ENCODE data around the gene FGF23. TPM values are rescaled to one million over a fixed set of nuclear protein-coding genes. Genes with fewer than 3 reads are reported as not detected.

FGF23 gene
- total and polyA plus RNA-seq, 2 donors (not counting 1 experiment from before 2014, with no cell fraction given), result not detected

- Histone ChIP-seq H3K9me3 (ENCODE audit: control extremely low read depth in 1 of 3, control insufficient read depth in 2 of 3, insufficient read depth in 1 of 3, low read length in 2 of 3) (no peaks in the 10 kb centered on the region), H3K4me1 (ENCODE audit: control insufficient read depth in 2 of 2, insufficient read depth in 2 of 2, low read length in 2 of 2) (peaks cover 26 to 30% of the 10 kb centered on the region in 2 donors), H2AFZ (ENCODE audit: insufficient read depth, low read depth, low read length, poor library complexity, severe bottlenecking) (peak within 1 kb of the TSS; percentile 82), H3K36me3 (replicated peaks in 1 of 2; ENCODE audit: control extremely low read depth in 1 of 2, control insufficient read depth in 1 of 2, extremely low read depth in 1 of 2, insufficient read depth in 2 of 2, low read length in 1 of 2) (peaks cover 0 to 4% of the 10 kb centered on the region in 2 experiments), H4K20me1 (ENCODE audit: control insufficient read depth, insufficient read depth, low read length, poor library complexity, severe bottlenecking) (no peaks in the 10 kb centered on the region), H3K4me3 (ENCODE audit: control extremely low read depth in 1 of 5, extremely low read depth in 1 of 5, insufficient read depth in 1 of 5, low read depth in 2 of 5, low read length in 4 of 5) (peak within 1 kb of the TSS; percentile 69 to 98 (median 90)), H3K79me2 (ENCODE audit: control insufficient read depth, insufficient read depth, low read length) (peaks cover 41% of the 10 kb centered on the region), H3K27ac (ENCODE audit: low read length in 2 of 2) (peak within 1 kb of the TSS; percentile 90 to 91), H3K27me3 (replicated peaks in 1 of 4; ENCODE audit: control extremely low read depth in 1 of 4, control insufficient read depth in 3 of 4, insufficient read depth in 4 of 4, low read length in 3 of 4) (no peaks in the 10 kb centered on the region), H3K9ac (ENCODE audit: low read length) (peak within 1 kb of the TSS; percentile 98), H3K4me2 (replicated peaks; ENCODE audit: low read depth, low read length, poor library complexity, severe bottlenecking) (peak within 1 kb of the TSS; percentile 75)
- WGBS (ENCODE audit: insufficient coverage), result under 1% methylated on average over 74 of the region's 76 CpGs
- DNase-seq (peak; percentile 95), ATAC-seq (ENCODE audit: low read depth) (peak; percentile 97)
- ChIA-PET CTCF (interaction anchor here (1.4 to 2.2 kb wide), 3 partner anchors 44 to 435 kb away, joined by 3 to 8 read pairs (median 5); no protein-coding TSS in a partner anchor), POLR2A (no interaction called here)
- no peaks in the 10 kb centered on the region for H3K9me3 Mint-ChIP-seq (ENCODE audit: insufficient read depth)
- intact Hi-C loops (cut with micrococcal nuclease), result loop anchor here (1.0 to 5.0 kb wide), 7 partner anchors 49 to 1429 kb away; partner anchors contain the start of genes CRACR2A, PARP11, RAD51AP1 and TULP3
- TF ChIP-seq, protein P1, sequence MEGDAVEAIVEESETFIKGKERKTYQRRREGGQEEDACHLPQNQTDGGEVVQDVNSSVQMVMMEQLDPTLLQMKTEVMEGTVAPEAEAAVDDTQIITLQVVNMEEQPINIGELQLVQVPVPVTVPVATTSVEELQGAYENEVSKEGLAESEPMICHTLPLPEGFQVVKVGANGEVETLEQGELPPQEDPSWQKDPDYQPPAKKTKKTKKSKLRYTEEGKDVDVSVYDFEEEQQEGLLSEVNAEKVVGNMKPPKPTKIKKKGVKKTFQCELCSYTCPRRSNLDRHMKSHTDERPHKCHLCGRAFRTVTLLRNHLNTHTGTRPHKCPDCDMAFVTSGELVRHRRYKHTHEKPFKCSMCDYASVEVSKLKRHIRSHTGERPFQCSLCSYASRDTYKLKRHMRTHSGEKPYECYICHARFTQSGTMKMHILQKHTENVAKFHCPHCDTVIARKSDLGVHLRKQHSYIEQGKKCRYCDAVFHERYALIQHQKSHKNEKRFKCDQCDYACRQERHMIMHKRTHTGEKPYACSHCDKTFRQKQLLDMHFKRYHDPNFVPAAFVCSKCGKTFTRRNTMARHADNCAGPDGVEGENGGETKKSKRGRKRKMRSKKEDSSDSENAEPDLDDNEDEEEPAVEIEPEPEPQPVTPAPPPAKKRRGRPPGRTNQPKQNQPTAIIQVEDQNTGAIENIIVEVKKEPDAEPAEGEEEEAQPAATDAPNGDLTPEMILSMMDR (IDR thresholded peaks at IDR 0.05), result no peak
- no peak for TF ChIP-seq EZH2 (IDR thresholded peaks at IDR 0.05; ENCODE audit: borderline replicate concordance, insufficient read depth, low read depth, low read length, poor library complexity, severe bottlenecking)
- peak within 1 kb of the TSS; percentile 94 for H3K4me3 Mint-ChIP-seq
- peak within 1 kb of the TSS; percentile 88 for H3K27ac Mint-ChIP-seq
- H3K4me1 Mint-ChIP-seq, result peaks cover 32% of the 10 kb centered on the region
- no peaks in the 10 kb centered on the region for H3K27me3 Mint-ChIP-seq
Measured at GRCh38 chr12:4320853-4321701, 58.4 kb downstream of the FGF23 start, which contains the start of gene TIGAR. TSS of gene TIGAR (plus strand) at chr12:4321213. CDS start at chr12:4321272, 59 bp downstream.

All from B cell (primary cell).